GM04504 (cell line): Measurements from ENCODE around the gene HTT-AS.

Source experiments
- DNase-seq: peaks from one replicate; pipeline ENCODE4 v3.0.0-alpha.2; 2012; ENCODE audit warnings: low read depth

The HTT-AS gene

GRCh38 chr4:3030566-3031356 is 43.6 kb downstream of the HTT-AS start:
- DNase-seq: no peak

- no peak for DNase-seq
Observed at GRCh38 chr4:3029464-3029863, 44.9 kb downstream of the HTT-AS start.

GRCh38 chr4:3026540-3026939 is 47.8 kb downstream of the HTT-AS start:
- DNase-seq: no peak

DNA sequence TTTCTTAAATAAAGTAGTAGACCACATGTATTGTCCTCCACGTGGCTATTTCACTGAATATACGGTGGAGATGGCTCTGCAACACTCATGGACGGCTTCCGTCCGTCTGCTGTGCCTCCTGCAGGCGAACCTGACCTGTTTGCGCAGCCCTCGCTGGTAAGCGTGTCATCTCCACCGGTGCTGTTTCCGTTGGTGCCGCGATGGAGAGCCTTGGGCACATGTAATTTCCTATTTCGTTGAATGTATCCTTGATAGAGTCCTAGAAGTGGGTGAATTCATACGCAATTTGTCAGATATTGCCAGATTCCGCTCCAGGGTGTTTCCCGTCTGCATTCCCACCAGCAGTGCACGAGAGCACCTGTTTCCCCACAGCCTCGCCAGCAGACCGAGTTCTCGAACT is 48.5 kb downstream of the HTT-AS start:
- DNase-seq: no peak

DNA sequence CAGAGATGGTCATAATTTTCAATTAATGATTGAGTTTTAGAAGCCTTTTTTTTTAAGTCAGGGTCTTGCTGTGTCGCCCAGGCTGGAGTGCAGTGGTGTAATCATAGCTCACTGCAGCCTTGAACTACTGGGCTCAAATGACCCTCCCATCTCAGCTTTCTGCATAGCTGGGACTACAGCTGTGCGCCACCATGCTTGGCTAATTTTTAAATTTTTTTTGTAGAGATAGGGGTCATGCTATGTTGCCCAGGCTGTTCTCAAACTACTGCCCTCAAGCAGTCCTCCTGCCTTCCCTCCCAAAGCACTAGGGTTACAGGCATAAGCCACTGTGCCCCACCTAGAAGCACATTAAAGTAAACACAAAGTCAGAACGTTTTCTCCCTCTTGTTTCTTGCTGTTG is 51.7 kb downstream of the HTT-AS start:
- no peak for DNase-seq

- DNase-seq: no peak
Observed at GRCh38 chr4:3022112-3022511, 52.2 kb downstream of the HTT-AS start.

DNA sequence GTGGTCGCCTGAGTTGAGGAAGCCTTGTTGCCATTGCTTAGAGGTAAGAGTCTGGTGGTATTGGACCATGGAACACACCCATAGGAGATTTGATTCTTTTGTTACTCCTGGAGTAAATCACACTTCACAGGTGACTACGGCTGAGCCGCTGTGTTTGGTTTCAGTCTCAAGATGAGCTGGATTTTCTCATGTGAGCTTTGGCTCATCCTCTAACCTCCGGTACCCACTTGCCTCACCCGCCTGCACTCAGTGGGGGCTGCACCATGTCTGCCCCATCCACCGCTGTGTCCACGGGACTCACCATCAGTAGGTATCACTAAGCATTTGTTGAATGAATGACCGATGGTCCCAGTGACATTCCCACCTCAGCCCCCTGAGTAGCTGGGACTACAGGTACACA is 52.7 kb downstream of the HTT-AS start:
- no peak for DNase-seq

DNA sequence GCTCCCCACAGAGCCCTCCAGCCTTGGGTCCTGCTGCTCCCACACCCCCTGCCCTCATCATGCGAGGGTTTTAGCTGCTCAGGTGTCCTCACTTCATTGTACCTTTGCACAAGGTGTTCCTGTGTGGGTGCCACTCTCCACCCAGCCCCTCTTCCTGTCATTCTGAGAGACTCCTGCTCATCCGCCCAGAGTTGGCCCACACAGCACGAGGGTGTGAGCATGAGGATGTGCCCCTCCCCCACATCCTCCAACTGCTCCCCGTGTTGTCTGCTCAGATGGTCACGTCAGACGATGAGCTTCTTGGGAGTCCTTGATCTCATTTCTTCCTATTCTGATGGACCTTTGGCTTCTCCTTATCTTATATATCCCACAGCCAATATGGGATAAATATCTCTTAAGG is 53.2 kb downstream of the HTT-AS start:
- no peak for DNase-seq

DNA sequence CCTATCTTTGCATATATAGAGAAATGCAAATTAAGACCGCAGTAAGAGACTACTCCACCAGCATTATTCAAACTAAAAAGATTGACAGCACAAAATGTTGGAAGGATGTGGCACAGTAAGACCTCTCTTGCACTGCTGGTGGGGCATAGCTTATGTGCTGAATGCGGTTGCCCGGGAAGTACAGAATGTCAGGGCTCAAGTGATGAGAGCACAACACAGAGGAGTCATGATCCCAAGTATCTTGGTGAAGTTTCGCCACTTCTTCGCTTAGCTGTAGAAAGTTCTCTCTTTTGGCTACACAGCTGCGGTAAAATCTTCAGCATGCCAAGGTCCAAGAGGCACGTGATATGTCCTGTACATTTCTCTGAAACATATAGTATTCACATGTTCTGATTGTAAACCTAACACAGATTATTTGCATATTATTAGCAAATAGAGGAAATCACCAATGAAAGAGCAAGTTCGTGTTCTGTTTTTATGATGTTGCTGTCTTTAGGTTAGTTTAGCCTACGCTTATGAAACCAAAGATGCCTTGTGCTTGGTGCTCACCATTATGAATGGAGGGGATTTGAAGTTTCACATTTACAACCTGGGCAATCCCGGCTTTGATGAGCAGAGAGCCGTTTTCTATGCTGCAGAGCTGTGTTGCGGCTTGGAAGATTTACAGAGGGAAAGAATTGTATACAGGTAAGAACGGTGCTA is 55.0 kb downstream of the HTT-AS start:
- no peak for DNase-seq

DNA sequence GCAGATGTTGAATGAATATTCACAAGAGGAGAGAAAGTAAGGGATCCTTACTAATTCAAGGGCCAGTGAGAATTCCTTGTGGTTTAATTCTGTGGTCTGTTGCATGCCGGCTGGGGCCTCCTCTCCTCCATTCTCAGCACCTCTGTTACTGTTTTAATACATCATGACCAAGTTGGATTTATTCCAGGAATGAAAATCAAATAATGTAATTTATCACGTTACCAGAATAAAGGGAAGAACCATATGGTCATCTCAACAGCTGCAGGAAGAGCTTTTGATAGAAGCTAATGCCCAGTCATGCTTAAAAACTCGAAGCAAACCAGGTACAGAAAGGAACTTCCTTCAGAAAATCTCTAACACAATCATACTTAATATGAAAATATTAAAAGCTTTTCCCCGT is 56.8 kb downstream of the HTT-AS start:
- no peak for DNase-seq

DNA sequence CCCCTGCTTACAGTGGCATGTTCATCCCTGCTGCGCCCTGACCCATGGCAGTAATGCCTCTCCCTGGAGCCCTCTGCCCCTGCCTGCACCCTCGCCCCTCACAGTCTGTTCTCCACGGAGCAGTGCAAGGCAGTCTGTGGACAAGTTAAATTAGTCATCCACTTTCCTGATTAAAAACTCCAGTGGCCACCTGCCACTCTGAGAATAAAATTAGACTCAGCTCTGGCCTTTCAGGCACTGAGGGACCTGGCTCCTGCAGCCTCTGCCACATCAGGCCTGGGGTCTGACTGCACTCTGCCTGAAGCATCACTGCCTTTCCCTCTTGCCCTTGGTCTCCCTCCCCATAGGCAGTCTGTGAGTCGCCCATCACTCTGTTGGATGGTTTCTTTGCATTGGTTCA is 57.4 kb downstream of the HTT-AS start:
- no peak for DNase-seq

GRCh38 chr4:3013839-3014350 is 60.4 kb downstream of the HTT-AS start:
- no peak for DNase-seq
